ENCODE results near the gene RFWD3. TPM values are rescaled to one million over a fixed set of nuclear protein-coding genes. Genes with fewer than 3 reads are reported as not detected.

The RFWD3 gene
- total RNA-seq, 4 donors from 2014 or later, result 6.8 to 13.3 (median 10.1) TPM

DNA sequence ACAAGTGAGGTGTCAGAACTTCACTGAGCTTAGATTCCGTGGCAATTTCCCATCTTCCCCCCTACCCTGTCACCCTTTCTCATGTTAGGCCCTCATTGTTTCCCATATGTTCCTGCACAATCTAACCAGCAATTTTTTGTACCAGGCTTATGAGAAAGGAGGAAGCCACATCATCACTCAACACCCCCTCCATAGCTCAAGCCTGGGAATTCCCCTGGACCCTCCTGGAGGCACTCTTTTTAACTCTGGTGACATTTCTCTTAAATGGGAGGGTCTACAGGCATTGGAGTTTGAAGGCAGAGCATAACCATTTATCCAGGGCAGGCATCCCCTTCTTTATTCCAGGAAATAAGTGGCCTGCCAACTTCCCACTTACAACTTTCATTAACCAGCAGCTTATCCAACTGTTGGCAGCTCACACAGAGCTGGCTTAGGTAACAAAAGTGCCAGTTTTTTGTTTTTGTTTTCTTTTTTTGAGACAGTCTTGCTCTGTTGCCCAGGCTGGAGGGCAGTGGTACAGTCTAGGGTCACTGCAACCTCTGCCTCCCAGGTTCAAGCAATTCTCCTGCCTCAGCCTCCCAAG is 49.4 kb downstream of the RFWD3 start:
- H3K36me3 ChIP-seq, result peaks cover 0 to 15% (median 5%) of the 10 kb centered on the region in 4 donors
- TF ChIP-seq CTCF (IDR thresholded peaks at IDR 0.05), result no peak
- TF ChIP-seq POLR2AphosphoS5 (IDR thresholded peaks at IDR 0.05), result no peak
- TF ChIP-seq EP300 (IDR thresholded peaks at IDR 0.05), result no peak
- no peak for TF ChIP-seq POLR2A (IDR thresholded peaks at IDR 0.05; ENCODE audit: low read depth)
- no peak overlapping the region for H3K4me3 ChIP-seq
- no peak for DNase-seq (ENCODE audit: extremely low spot score)
- H3K4me1 ChIP-seq, result no peaks in the 10 kb centered on the region
- no peak overlapping the region for H3K27ac ChIP-seq (replicated peaks in 1 of 4)
- no peaks in the 10 kb centered on the region for H3K9me3 ChIP-seq
- intact Hi-C loops (cut with DNase I), result no loop called here
- H3K27me3 ChIP-seq, result no peaks in the 10 kb centered on the region
- 100% methylated on average over 1 of the region's 1 CpG for WGBS

DNA sequence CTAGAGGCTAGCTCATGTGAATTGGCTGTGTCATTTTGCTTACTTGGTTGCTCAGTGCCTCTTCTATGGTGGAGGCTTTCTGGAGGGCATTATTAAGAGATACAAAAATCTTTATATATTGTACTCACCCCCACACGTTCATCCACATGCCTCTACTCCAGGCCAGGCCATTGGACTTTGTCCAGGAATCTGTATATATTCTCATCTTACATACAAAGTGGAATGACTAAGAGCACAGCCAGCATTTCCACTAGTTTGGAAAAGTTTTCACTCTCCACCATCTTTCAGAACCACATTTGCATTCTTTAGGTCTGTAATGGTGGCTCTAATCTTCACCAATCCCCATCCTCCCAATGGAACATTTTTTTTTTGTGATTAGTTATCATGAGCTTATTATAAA is 55.0 kb downstream of the RFWD3 start:
- Histone ChIP-seq H3K9me3 (no peaks in the 10 kb centered on the region), H3K36me3 (no peaks in the 10 kb centered on the region), H3K27ac (replicated peaks in 1 of 4) (no peak overlapping the region), H3K4me1 (peaks cover 7 to 11% (median 9%) of the 10 kb centered on the region in 4 donors), H3K27me3 (no peaks in the 10 kb centered on the region), H3K4me3 (no peak overlapping the region)
- intact Hi-C loops (cut with DNase I), result no loop called here
- no peak for TF ChIP-seq CTCF (IDR thresholded peaks at IDR 0.05)
- no peak for TF ChIP-seq EP300 (IDR thresholded peaks at IDR 0.05)
- TF ChIP-seq POLR2AphosphoS5 (IDR thresholded peaks at IDR 0.05), result no peak
- TF ChIP-seq POLR2A (IDR thresholded peaks at IDR 0.05; ENCODE audit: low read depth), result no peak
- WGBS, result 53% methylated on average over 1 of the region's 1 CpG
- no peak for DNase-seq (ENCODE audit: extremely low spot score)

DNA sequence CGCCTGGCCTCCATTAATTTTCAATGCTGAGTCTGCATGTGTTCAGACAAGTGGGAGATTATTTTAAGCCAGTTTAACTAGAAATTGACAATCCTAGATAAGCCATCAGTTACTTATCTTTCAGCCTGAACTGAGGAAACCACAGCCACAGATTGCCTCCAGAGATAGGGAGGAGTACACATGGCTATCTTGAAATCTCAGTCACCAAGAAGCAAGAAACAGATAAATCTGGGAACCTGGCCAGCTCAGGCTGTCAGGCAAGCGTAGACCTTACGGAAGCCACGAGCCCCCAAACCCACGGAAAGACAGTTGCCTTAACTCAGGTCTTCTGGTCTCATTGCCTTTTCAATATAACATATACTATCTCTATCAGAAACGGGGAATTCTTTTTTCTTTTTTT is 57.7 kb downstream of the RFWD3 start:
- Histone ChIP-seq H3K36me3 (no peaks in the 10 kb centered on the region), H3K4me1 (peaks cover 28 to 32% (median 30%) of the 10 kb centered on the region in 4 donors), H3K27ac (replicated peaks in 1 of 4) (no peak overlapping the region), H3K4me3 (no peak overlapping the region), H3K27me3 (no peaks in the 10 kb centered on the region), H3K9me3 (no peaks in the 10 kb centered on the region)
- TF ChIP-seq POLR2AphosphoS5 (IDR thresholded peaks at IDR 0.05), result no peak
- TF ChIP-seq POLR2A (IDR thresholded peaks at IDR 0.05; ENCODE audit: low read depth), result no peak
- no peak for TF ChIP-seq EP300 (IDR thresholded peaks at IDR 0.05)
- TF ChIP-seq CTCF (IDR thresholded peaks at IDR 0.05), result no peak
- 79% methylated on average over 6 of the region's 6 CpGs for WGBS
- no peak for DNase-seq (ENCODE audit: extremely low spot score)
- intact Hi-C loops (cut with DNase I), result no loop called here

DNA sequence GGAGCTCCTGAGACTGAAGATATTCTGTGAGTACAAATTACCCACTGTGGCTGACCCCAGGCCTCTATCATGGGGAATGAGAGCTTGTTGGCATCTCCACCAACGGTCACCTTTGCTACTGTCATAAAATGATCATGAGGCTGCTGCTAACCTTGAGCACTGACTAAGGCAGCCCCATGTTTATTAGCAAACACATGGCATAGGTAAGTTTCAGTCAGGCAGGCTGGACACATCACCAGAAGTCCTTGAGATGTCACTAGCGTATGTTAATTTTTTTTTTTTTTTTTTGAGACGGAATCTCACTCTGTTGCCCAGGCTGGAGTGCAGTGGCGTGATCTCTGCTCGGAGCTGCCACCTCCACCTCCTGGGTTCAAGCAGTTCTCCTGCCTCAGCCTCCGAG is 58.3 kb downstream of the RFWD3 start:
- H3K9me3 ChIP-seq, result no peaks in the 10 kb centered on the region
- intact Hi-C loops (cut with DNase I), result no loop called here
- H3K36me3 ChIP-seq, result no peaks in the 10 kb centered on the region
- H3K4me3 ChIP-seq, result no peak overlapping the region
- peaks cover 33 to 38% (median 35%) of the 10 kb centered on the region in 4 donors for H3K4me1 ChIP-seq
- H3K27ac ChIP-seq (replicated peaks in 1 of 4), result peak overlapping the region in 1 of 4 donors; percentile 96
- DNase-seq (ENCODE audit: extremely low spot score), result no peak
- no peak for TF ChIP-seq CTCF (IDR thresholded peaks at IDR 0.05)
- no peak for TF ChIP-seq POLR2AphosphoS5 (IDR thresholded peaks at IDR 0.05)
- no peak for TF ChIP-seq POLR2A (IDR thresholded peaks at IDR 0.05; ENCODE audit: low read depth)
- no peak for TF ChIP-seq EP300 (IDR thresholded peaks at IDR 0.05)
- no peaks in the 10 kb centered on the region for H3K27me3 ChIP-seq
- 81% methylated on average over 6 of the region's 6 CpGs for WGBS

- DNase-seq (ENCODE audit: extremely low spot score), result no peak
- H3K9me3 ChIP-seq, result no peaks in the 10 kb centered on the region
- intact Hi-C loops (cut with DNase I), result no loop called here
- peaks cover 37 to 42% (median 39%) of the 10 kb centered on the region in 4 donors for H3K4me1 ChIP-seq
- peak overlapping the region; percentile 88 to 96 (median 95) for H3K27ac ChIP-seq (replicated peaks in 1 of 4)
- WGBS, result 86% methylated on average over 5 of the region's 6 CpGs
- no peaks in the 10 kb centered on the region for H3K27me3 ChIP-seq
- no peaks in the 10 kb centered on the region for H3K36me3 ChIP-seq
- no peak for TF ChIP-seq POLR2AphosphoS5 (IDR thresholded peaks at IDR 0.05)
- no peak for TF ChIP-seq EP300 (IDR thresholded peaks at IDR 0.05)
- TF ChIP-seq POLR2A (IDR thresholded peaks at IDR 0.05; ENCODE audit: low read depth), result no peak
- no peak for TF ChIP-seq CTCF (IDR thresholded peaks at IDR 0.05)
- peak overlapping the region in 3 of 4 donors; percentile 71 to 96 (median 81) for H3K4me3 ChIP-seq
Measured at GRCh38 chr16:74607962-74608356, 58.7 kb downstream of the RFWD3 start.
